PC-9 (cell line): Measurements from ENCODE around the gene PAF1. TPM values are rescaled to one million over a fixed set of nuclear protein-coding genes. Genes with fewer than 3 reads are reported as not detected.

Experiments used
- BruUV-seq: library from RNA; stranded (reverse); fragments of 400-500 nt; replicated peaks from 2 replicates; lab custom pipeline; 2021; lab: Mats Ljungman, UMichigan
- CTCF ChIA-PET: fragments of 300-600 bp; sonication (Branson Sonifier 250); formaldehyde crosslinking; loops from one replicate; lab custom pipeline; 2022; ENCODE audit warnings: antibody characterized with exemption; lab: Charles Lee
- POLR2A ChIA-PET: fragments of 300-600 bp; sonication (Branson Sonifier 250); formaldehyde crosslinking; loops from one replicate; lab custom pipeline; 2022; ENCODE audit warnings: antibody characterized with exemption; ENCODE audit not compliant: unreplicated experiment; lab: Charles Lee
- DNase-seq, 2 experiments: peaks; one replicate each; pipeline versions ENCODE4 v3.0.0 to v3.0.0-alpha.2; 2015 to 2022; ENCODE audit warnings: mixed read lengths in 1 of 2
- H2AFZ ChIP-seq: fragments of 200-600 bp; sonication (generic); 2 replicates; pipeline ENCODE4 v1.8.1; 2017; ENCODE audit warnings: antibody characterized with exemption
- H3F3A ChIP-seq: fragments of 200-600 bp; sonication (generic); 2 replicates; pipeline ENCODE4 v1.8.1; 2017; ENCODE audit warnings: antibody characterized with exemption, mild to moderate bottlenecking, low read depth; ENCODE audit not compliant: insufficient read depth
- H3K27ac ChIP-seq: fragments of 200-600 bp; sonication (generic); 2 replicates; pipeline ENCODE4 v1.6.1; 2016; ENCODE audit warnings: mixed run types
- H3K27me3 ChIP-seq: fragments of 200-600 bp; sonication (generic); 2 replicates; pipeline ENCODE4 v1.6.1; 2016; ENCODE audit warnings: low read depth, mixed run types; ENCODE audit not compliant: insufficient read depth
- H3K36me3 ChIP-seq: fragments of 200-600 bp; sonication (generic); 2 replicates; pipeline ENCODE4 v1.6.1; 2016; ENCODE audit warnings: low read depth, mixed run types
- H3K4me1 ChIP-seq: fragments of 200-600 bp; sonication (generic); replicated peaks from 2 replicates; pipeline ENCODE4 v1.6.1; 2016; ENCODE audit warnings: mixed run types; ENCODE audit not compliant: insufficient read depth
- H3K4me2 ChIP-seq: fragments of 200-600 bp; sonication (generic); 2 replicates; pipeline ENCODE4 v1.6.1; 2017; ENCODE audit warnings: mixed run types
- H3K4me3 ChIP-seq: fragments of 200-600 bp; sonication (generic); 2 replicates; pipeline ENCODE4 v1.6.1; 2016; ENCODE audit warnings: mixed run types
- H3K79me2 ChIP-seq: fragments of 200-600 bp; sonication (generic); 2 replicates; pipeline ENCODE4 v1.6.1; 2017; ENCODE audit warnings: low read depth, mixed run types
- H3K9me2 ChIP-seq: fragments of 200-600 bp; sonication (generic); 2 replicates; pipeline ENCODE4 v1.8.1; 2017; ENCODE audit warnings: mild to moderate bottlenecking; ENCODE audit not compliant: insufficient read depth
- H3K9me3 ChIP-seq: fragments of 200-600 bp; sonication (generic); 2 replicates; pipeline ENCODE4 v1.8.1; 2016; ENCODE audit warnings: low read depth; ENCODE audit not compliant: insufficient read depth
- H4K20me1 ChIP-seq: fragments of 200-600 bp; sonication (generic); 2 replicates; pipeline ENCODE4 v1.8.1; 2017; ENCODE audit not compliant: insufficient read depth
- EZH2 ChIP-seq: fragments of 200-600 bp; sonication (generic); IDR thresholded peaks from 2 replicates; pipeline ENCODE4 v1.8.0; 2017; ENCODE audit warnings: antibody characterized with exemption, low read depth
- intact Hi-C: fragments of 100-400 bp; cut with micrococcal nuclease; formaldehyde crosslinking; loops from one replicate; pipeline ENCODE4 v1.10.0; 2022; ENCODE audit not compliant: unreplicated experiment
- total RNA-seq: library from RNA; stranded (reverse); gene quantifications from 2 replicates; pipeline ENCODE4 v1.2.3, GENCODE V29; 2021
- TF ChIP-seq, protein P1 (sequence below): fragments of 200-600 bp; sonication (generic); conservative IDR thresholded peaks from 2 replicates; pipeline ENCODE4 v1.6.1; 2017; ENCODE audit warnings: mixed run types, antibody characterized with exemption, mild to moderate bottlenecking, moderate library complexity

The PAF1 gene
- total RNA-seq, 1 experiment from 2014 or later: 61.1 TPM

DNA sequence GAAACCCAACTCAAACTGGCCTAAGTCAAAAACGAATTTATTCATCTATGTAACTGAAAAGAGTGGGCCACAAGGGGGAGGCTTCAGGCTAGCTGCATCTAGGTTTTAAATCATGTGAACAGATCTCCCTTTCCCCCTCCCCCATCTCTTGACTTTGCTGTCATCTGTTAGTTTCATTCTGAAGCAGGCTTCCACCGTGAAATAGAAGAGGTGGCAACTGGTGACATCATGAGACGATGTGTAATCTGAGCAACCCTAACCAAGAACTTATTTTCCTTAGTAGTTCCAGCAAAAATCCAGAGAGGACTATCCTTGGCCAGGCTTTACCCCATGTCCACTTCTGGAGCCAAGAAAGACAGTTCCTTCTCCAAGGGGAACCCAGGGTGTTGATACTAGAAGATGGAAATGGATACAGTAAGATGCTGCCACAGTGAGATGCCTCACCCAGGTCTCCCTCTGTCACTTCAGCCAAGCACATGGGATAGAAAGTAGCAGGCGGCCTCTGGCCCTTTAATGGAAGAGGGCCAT lies 39.3 kb downstream of the PAF1 start:
- H3K27ac ChIP-seq: no peak overlapping the region
- no peak for DNase-seq
- ChIA-PET POLR2A (no interaction called here), CTCF (no interaction called here)
- TF ChIP-seq, protein P1, sequence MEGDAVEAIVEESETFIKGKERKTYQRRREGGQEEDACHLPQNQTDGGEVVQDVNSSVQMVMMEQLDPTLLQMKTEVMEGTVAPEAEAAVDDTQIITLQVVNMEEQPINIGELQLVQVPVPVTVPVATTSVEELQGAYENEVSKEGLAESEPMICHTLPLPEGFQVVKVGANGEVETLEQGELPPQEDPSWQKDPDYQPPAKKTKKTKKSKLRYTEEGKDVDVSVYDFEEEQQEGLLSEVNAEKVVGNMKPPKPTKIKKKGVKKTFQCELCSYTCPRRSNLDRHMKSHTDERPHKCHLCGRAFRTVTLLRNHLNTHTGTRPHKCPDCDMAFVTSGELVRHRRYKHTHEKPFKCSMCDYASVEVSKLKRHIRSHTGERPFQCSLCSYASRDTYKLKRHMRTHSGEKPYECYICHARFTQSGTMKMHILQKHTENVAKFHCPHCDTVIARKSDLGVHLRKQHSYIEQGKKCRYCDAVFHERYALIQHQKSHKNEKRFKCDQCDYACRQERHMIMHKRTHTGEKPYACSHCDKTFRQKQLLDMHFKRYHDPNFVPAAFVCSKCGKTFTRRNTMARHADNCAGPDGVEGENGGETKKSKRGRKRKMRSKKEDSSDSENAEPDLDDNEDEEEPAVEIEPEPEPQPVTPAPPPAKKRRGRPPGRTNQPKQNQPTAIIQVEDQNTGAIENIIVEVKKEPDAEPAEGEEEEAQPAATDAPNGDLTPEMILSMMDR: no peak
- no peak for TF ChIP-seq EZH2
- peaks cover 19% of the 10 kb centered on the region for H4K20me1 ChIP-seq
- H3K36me3 ChIP-seq: 0 out of 2 replicates have a peak, but pooled peaks cover 28% of the 10 kb centered on the region
- no peaks in the 10 kb centered on the region for H3K4me1 ChIP-seq
- no peaks in the 10 kb centered on the region; the same call in 1 of the 2 replicates for H3F3A ChIP-seq
- intact Hi-C loops: no loop called here
- H3K27me3 ChIP-seq: no peaks in the 10 kb centered on the region
- no peak overlapping the region for H3K4me2 ChIP-seq
- H3K9me2 ChIP-seq: no peaks in the 10 kb centered on the region
- no peaks in the 10 kb centered on the region for H3K9me3 ChIP-seq
- H3K4me3 ChIP-seq: no peak overlapping the region
- H3K79me2 ChIP-seq: peaks cover 20% of the 10 kb centered on the region; the same call in 1 of the 2 replicates
- no TSS peak for BruUV-seq
- H2AFZ ChIP-seq: no peak overlapping the region

GRCh38 chr19:39350156-39350555 lies 40.8 kb downstream of the PAF1 start:
- H3K4me2 ChIP-seq: no peak overlapping the region
- H3K4me1 ChIP-seq: no peaks in the 10 kb centered on the region
- H3K9me2 ChIP-seq: no peaks in the 10 kb centered on the region
- ChIA-PET POLR2A (no interaction called here), CTCF (interaction anchor here (0.5 kb wide), 1 partner anchor 81 kb away, joined by 3 read pairs; no protein-coding TSS in a partner anchor)
- H3K27ac ChIP-seq: no peak overlapping the region
- 0 out of 2 replicates have a peak, but pooled peaks cover 31% of the 10 kb centered on the region for H3K36me3 ChIP-seq
- DNase-seq: no peak
- H3K79me2 ChIP-seq: peaks cover 34% of the 10 kb centered on the region
- intact Hi-C loops: no loop called here
- no peaks in the 10 kb centered on the region; the same call in 1 of the 2 replicates for H3F3A ChIP-seq
- TF ChIP-seq EZH2: no peak
- TF ChIP-seq, protein P1: no peak
- no peak overlapping the region for H2AFZ ChIP-seq
- peaks cover 34% of the 10 kb centered on the region for H4K20me1 ChIP-seq
- no peaks in the 10 kb centered on the region for H3K27me3 ChIP-seq
- H3K9me3 ChIP-seq: no peaks in the 10 kb centered on the region
- no TSS peak for BruUV-seq
- no peak overlapping the region for H3K4me3 ChIP-seq

DNA sequence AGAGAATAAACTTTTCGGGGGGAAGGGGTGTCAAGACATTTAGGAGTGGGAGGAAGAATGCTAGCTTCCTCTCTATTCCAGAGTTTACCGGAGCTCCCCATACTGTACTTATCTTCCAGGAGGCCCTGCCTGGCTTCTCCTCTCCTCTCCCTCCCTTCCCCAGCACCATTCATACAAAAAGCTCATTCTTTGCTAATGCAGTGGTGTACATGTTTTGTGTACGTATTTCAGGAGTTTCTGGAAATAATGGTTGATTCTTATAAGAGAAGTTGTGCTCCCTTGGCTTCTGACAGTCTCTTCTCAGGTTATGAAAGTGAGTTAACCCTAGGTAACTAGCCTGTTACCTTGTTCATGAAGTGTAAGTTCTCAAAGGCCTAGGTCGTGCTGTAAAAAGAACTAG lies 41.6 kb downstream of the PAF1 start:
- intact Hi-C loops: no loop called here
- no peak overlapping the region for H3K4me3 ChIP-seq
- CTCF ChIA-PET: no interaction called here
- POLR2A ChIA-PET: no interaction called here
- no peak for TF ChIP-seq EZH2
- TF ChIP-seq, protein P1: no peak
- no peaks in the 10 kb centered on the region for H3K27me3 ChIP-seq
- H4K20me1 ChIP-seq: peaks cover 36% of the 10 kb centered on the region
- H3K4me2 ChIP-seq: no peak overlapping the region
- BruUV-seq: no TSS peak
- no peaks in the 10 kb centered on the region for H3K4me1 ChIP-seq
- H3K27ac ChIP-seq: no peak overlapping the region
- H3K9me3 ChIP-seq: no peaks in the 10 kb centered on the region
- peaks cover 43% of the 10 kb centered on the region for H3K79me2 ChIP-seq
- no peak for DNase-seq
- 0 out of 2 replicates have a peak, but pooled peaks cover 27% of the 10 kb centered on the region for H3K36me3 ChIP-seq
- no peaks in the 10 kb centered on the region; the same call in 1 of the 2 replicates for H3F3A ChIP-seq
- H2AFZ ChIP-seq: no peak overlapping the region
- no peaks in the 10 kb centered on the region for H3K9me2 ChIP-seq
